Colon (tissue), 2 donors: Measurements from ENCODE around the gene RABGAP1.

ENCODE experiments used
- FAIRE-seq: peaks from 2 replicates; lab custom pipeline; 2012; peaks lifted over from hg19 to GRCh38; lab: Jason Lieb, UNC
- donor health status: control.
- donor health status: control.

Gene RABGAP1

GRCh38 chr9:123085916-123086315 is 145.1 kb downstream of the RABGAP1 start:
- FAIRE-seq: no peak

DNA sequence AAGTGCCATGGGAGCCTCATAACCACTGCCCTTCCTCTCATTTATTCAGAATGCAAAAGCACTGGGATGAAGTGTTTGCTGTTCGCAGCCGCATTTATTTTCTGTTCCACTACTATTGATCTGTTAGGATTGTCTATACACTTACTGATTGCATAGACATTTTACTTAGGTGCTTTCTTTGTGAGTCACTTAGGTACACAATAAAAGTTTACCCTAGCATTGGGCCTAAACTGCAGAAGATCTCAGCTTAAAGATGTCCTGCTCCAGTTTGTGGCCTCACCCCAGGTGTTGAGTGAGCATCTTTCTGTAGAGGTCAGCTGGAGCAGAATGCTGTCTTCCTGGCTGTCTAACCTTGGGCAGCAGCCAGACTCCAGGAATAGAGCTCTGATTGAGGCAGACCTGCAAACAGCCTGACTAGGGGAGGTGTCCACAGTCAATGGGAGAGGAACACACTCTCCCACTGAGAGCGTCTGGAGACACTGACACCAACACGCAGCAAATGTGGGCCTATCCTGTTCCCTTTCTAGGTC is 146.6 kb downstream of the RABGAP1 start:
- no peak for FAIRE-seq

DNA sequence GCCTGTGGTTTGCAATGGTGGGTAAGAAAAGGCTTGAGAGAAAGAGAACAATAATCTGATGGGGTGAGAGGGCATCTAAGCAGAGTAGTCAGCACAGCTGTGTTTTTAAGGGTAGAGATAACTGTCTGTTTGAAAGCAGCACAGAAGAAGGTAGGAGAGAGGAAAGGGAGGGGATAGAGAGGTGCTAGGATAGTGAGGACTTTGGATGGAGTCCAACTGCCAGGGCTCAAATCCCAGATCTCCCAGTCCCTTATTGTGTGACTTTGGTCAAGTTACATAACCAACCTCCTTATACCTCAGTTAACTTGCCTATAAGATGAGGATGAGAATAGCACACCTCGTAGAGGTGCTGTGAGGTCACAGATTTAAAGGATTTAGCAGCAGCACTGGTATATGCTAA is 148.2 kb downstream of the RABGAP1 start:
- FAIRE-seq: no peak

DNA sequence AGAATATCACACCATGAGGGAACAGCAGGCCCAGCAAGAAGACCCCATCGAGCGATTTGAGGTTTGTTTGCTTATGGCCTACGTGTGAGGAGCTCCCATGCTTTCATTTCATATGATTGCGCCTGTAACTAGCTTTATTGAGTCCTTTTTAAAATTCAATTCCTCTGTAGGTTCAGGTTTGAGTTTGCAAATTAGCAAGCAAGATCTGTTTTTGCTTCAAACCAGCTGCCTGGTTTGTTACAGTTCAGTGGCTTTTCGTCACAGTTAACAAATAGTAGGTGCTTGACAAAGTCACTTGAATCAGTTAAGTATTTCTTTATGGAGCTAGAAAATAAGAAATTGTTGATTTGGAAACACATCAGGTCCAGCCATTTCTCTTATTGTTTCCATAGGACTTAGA is 149.0 kb downstream of the RABGAP1 start:
- no peak for FAIRE-seq

- no peak for FAIRE-seq
Measured at GRCh38 chr9:123090198-123090896, 149.5 kb downstream of the RABGAP1 start.

- FAIRE-seq: no peak
Measured at GRCh38 chr9:123090956-123091355, 150.1 kb downstream of the RABGAP1 start.

GRCh38 chr9:123091459-123091858 is 150.6 kb downstream of the RABGAP1 start:
- FAIRE-seq: no peak

GRCh38 chr9:123093141-123093540 is 152.3 kb downstream of the RABGAP1 start:
- no peak for FAIRE-seq

DNA sequence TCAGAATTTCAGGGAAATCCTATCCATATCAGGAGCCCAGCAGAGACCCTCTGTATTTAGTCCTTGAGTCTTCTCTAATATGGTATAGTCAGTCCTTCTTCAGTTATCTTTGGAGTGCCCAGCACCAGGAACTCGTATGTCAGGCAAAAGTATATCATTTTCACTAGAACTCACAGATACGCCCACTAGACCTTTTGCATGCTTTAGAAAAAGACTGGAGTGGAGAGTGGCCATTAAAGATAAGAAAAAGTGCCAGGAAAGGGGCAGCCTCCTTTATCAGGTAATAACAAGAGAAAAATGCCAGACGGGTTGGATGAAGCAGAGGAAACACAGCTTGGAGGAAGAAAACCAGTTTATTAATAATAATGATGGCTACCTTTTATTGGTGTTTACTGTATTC is 156.2 kb downstream of the RABGAP1 start:
- FAIRE-seq: no peak

GRCh38 chr9:123097430-123098095 is 156.7 kb downstream of the RABGAP1 start:
- FAIRE-seq: no peak

- no peak for FAIRE-seq
Measured at GRCh38 chr9:123098096-123098459, 157.3 kb downstream of the RABGAP1 start.

GRCh38 chr9:123099042-123099441 is 158.2 kb downstream of the RABGAP1 start:
- FAIRE-seq: no peak

GRCh38 chr9:123099548-123099947 is 158.7 kb downstream of the RABGAP1 start:
- FAIRE-seq: no peak

GRCh38 chr9:123102375-123103113 is 161.7 kb downstream of the RABGAP1 start:
- FAIRE-seq: no peak

DNA sequence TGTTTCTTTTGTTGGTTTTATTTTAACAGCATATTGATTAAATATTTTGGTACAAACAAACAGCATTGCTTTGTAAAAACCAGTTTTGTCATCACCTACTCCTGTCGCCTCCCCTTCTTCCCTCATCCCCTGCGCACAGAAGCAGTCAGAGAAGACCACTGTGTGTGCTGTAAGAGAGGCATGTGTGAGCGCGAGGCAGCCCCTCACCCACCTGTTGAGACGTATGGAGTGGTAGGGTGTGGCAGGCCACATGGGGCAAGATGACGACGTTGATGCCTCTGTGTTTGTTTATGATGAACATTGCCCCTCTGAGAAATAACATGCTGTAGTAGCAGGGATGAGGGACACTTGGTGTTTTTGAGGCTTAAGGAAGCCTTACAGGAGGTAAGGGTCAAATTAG is 164.0 kb downstream of the RABGAP1 start:
- FAIRE-seq: no peak

DNA sequence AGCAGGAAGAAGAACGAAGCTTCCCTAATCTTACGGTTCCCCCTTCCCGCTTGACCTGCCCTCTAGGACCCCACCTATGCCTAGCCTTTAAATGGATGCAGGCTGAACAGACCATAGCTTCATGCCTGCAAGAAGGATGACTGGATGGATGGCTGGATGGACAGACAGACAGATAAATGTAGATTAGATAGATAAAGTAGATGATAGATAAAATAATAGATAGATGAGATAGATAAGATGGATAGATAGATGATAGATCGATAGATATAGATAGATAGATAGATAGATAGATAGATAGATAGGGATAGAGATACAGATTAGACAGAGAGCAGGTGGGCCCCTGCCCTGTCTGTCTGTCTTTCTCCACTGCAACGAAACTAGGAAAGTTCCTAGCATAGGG is 164.7 kb downstream of the RABGAP1 start:
- no peak for FAIRE-seq

GRCh38 chr9:123107639-123108285 is 166.9 kb downstream of the RABGAP1 start:
- FAIRE-seq: no peak

DNA sequence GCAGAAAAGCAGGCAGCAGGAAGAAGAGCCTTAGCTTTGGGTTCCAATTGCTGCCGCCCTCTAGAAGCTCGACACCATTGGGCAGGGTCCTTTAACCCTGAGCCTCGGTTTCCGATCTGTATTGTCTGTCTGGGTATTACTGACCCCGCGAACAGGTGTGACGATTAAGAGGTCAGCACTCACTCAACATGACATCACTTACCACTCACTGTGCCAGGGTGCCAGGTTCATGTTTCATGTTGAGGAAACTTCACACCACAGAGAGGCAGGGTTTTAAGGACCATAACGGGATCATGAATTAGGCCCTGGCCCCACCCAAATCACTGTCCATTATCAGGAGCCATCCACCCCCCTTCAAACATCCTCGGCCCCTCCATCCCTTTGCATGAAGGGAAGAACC is 168.2 kb downstream of the RABGAP1 start:
- no peak for FAIRE-seq

- FAIRE-seq: no peak
Measured at GRCh38 chr9:123109540-123110279, 168.9 kb downstream of the RABGAP1 start.

- FAIRE-seq: no peak
Measured at GRCh38 chr9:123111427-123112014, 170.7 kb downstream of the RABGAP1 start.
